Measurements from ENCODE around the gene ESPNL. TPM values are rescaled to one million over a fixed set of nuclear protein-coding genes. Genes with fewer than 3 reads are reported as not detected.
A peak's percentile ranks its signal among the peaks of the same experiment; 100 is the strongest.

ESPNL gene
- total and polyA plus RNA-seq, 2 of the 4 experiments (the other 2 are of a cell fraction) = 2.0 TPM

GRCh38 chr2:238171575-238172187 lies 71.5 kb downstream of the ESPNL start:
- Histone ChIP-seq H3K56ac (ENCODE audit: extremely low read depth, insufficient read depth, low read length) (no peak overlapping the region), H4K8ac (ENCODE audit: low read depth in 2 of 2, low read length in 2 of 2) (peak overlapping the region in 1 of 2 experiments; percentile 69; a peak in 2 of 4 replicates), H2BK20ac (ENCODE audit: low read depth, low read length) (peak overlapping the region; percentile 63; the same call in 1 of the 2 replicates), H2BK15ac (ENCODE audit: low read depth, low read length) (no peak overlapping the region), H3K9ac (ENCODE audit: low read depth, low read length) (no peak overlapping the region), H2BK5ac (ENCODE audit: low read depth, low read length, poor library complexity, severe bottlenecking) (peak overlapping the region; percentile 69), H3K27me3 (ENCODE audit: control insufficient read depth, insufficient read depth, low read length) (no peaks in the 10 kb centered on the region), H3K4me3 (ENCODE audit: insufficient read depth, low read depth, low read length) (no peak overlapping the region), H3K4me1 (ENCODE audit: control insufficient read depth, insufficient read depth, low read length) (peaks cover 33% of the 10 kb centered on the region), H2BK120ac (ENCODE audit: low read depth, low read length) (peak overlapping the region; percentile 48; the same call in 1 of the 2 replicates), H3K14ac (replicated peaks; ENCODE audit: low read depth, low read length) (no peak overlapping the region; the same call in 1 of the 2 replicates), H3K79me1 (ENCODE audit: low read depth in 1 of 2, low read length in 2 of 2) (peaks cover 14 to 57% of the 10 kb centered on the region in 2 experiments; a peak in 3 of 4 replicates), H3K27ac (ENCODE audit: insufficient read depth, low read length) (peak overlapping the region; percentile 61; the same call in 1 of the 2 replicates), H3K9me1 (ENCODE audit: insufficient read depth, low read length) (peaks cover 41% of the 10 kb centered on the region), H3K4ac (ENCODE audit: low read depth, low read length) (peak overlapping the region; percentile 58), H3K9me3 (ENCODE audit: control insufficient read depth, insufficient read depth, low read length) (no peaks in the 10 kb centered on the region), H4K20me1 (ENCODE audit: insufficient read depth, low read length) (peaks cover 8% of the 10 kb centered on the region), H3K36me3 (ENCODE audit: control insufficient read depth, insufficient read depth, low read length) (peaks cover 47% of the 10 kb centered on the region), H3K18ac (ENCODE audit: low read depth, low read length) (no peak overlapping the region), H2AK9ac (replicated peaks; ENCODE audit: low read depth, low read length, poor library complexity) (peak overlapping the region; percentile 1), H4K91ac (ENCODE audit: insufficient read depth, low read depth, low read length) (peak overlapping the region; percentile 59), H3K23ac (ENCODE audit: low read depth, low read length) (peak overlapping the region; percentile 59; the same call in 1 of the 2 replicates), H4K5ac (ENCODE audit: low read depth, low read length) (peak overlapping the region; percentile 30; the same call in 1 of the 2 replicates), H2AFZ (replicated peaks; ENCODE audit: low read length, poor library complexity) (no peak overlapping the region), H2AK5ac (ENCODE audit: low read depth, low read length) (peak overlapping the region; percentile 79; the same call in 1 of the 2 replicates), H3K4me2 (ENCODE audit: low read depth, low read length) (no peak overlapping the region)
- ChIA-PET CTCF (no interaction called here), POLR2A (ENCODE audit: unreplicated experiment) (no interaction called here)
- WGBS, 2 experiments (ENCODE audit: extremely low coverage in 2 of 2, insufficient read length in 1 of 2) = no CpG with 5 or more reads among the region's 9 CpGs
- dilution Hi-C loops (cut with HindIII; ENCODE audit: low sequenced_read_pairs, unreplicated experiment) (no loop called here), in situ Hi-C loops (cut with MboI; ENCODE audit: low sequenced_read_pairs) (no loop called here), intact Hi-C loops (cut with micrococcal nuclease) (loop anchor here (10.0 kb wide), 1 partner anchor 177 kb away; no protein-coding TSS in a partner anchor)
- ATAC-seq (ENCODE audit: low read depth) (no peak), DNase-seq (no peak)
- BruUV-seq (replicated peaks) = no TSS peak
- no peak for TF ChIP-seq MAFK (IDR thresholded peaks at IDR 0.05; ENCODE audit: low read depth, low read length)
- TF ChIP-seq NFE2L2 (IDR thresholded peaks at IDR 0.05; ENCODE audit: low read depth, low read length) = no peak
- no peak for TF ChIP-seq BHLHE40 (IDR thresholded peaks at IDR 0.05; ENCODE audit: low read depth, low read length)
- no peak for TF ChIP-seq SMC3 (IDR thresholded peaks at IDR 0.05; ENCODE audit: low read depth, low read length)
- no peak for TF ChIP-seq ELK1 (IDR thresholded peaks at IDR 0.05; ENCODE audit: borderline replicate concordance, low read depth, low read length)
- TF ChIP-seq MAZ (IDR thresholded peaks at IDR 0.05; ENCODE audit: borderline replicate concordance, low read depth, low read length) = no peak
- TF ChIP-seq CEBPB (IDR thresholded peaks at IDR 0.05; ENCODE audit: low read depth, low read length) = no peak
- TF ChIP-seq MXI1 (IDR thresholded peaks at IDR 0.05; ENCODE audit: borderline replicate concordance, low read depth, low read length) = no peak
- no peak for TF ChIP-seq RFX5 (IDR thresholded peaks at IDR 0.05; ENCODE audit: low read depth, low read length)
- no peak for TF ChIP-seq CHD1 (IDR thresholded peaks at IDR 0.05; ENCODE audit: low read depth, low read length)
- no peak for TF ChIP-seq RAD21 (IDR thresholded peaks at IDR 0.05; ENCODE audit: low read length)
- no peak for TF ChIP-seq POLR2A (IDR thresholded peaks at IDR 0.05; ENCODE audit: low read depth, low read length)
- no peak for TF ChIP-seq USF2 (IDR thresholded peaks at IDR 0.05; ENCODE audit: low read depth, low read length)
- TF ChIP-seq RCOR1 (IDR thresholded peaks at IDR 0.05; ENCODE audit: insufficient replicate concordance, low read length) = no peak
- no peak for TF ChIP-seq FOS (IDR thresholded peaks at IDR 0.05; ENCODE audit: low read depth, low read length)

Measured in IMR-90 (cell line).